Thyroid gland (tissue), 4 donors: ENCODE measurements around the gene PVRIG. TPM values are rescaled to one million over a fixed set of nuclear protein-coding genes. Genes with fewer than 3 reads are reported as not detected.

ENCODE experiments used
- DNase-seq, 2 donors: peaks; one replicate each; pipeline ENCODE4 v3.0.0-alpha.2; 2019
- H3K27ac ChIP-seq, 3 donors: fragments of 200-600 bp; sonication (generic); 1 replicate in 2 of 3; 2 replicates in 1 of 3; pipeline ENCODE4 v1.5.1; 2016 to 2019; ENCODE audit warnings: mild to moderate bottlenecking in 1 of 3, moderate library complexity in 1 of 3
- H3K27me3 ChIP-seq: fragments of 200-600 bp; sonication (generic); one replicate; pipeline ENCODE4 v1.5.1; 2019
- H3K36me3 ChIP-seq, 2 donors: fragments of 200-600 bp; sonication (generic); one replicate each; pipeline ENCODE4 v1.5.1; 2016 to 2019
- H3K4me1 ChIP-seq, 2 donors: fragments of 200-600 bp; sonication (generic); one replicate each; pipeline ENCODE4 v1.5.1; 2017 to 2019
- H3K4me3 ChIP-seq, 3 donors: fragments of 200-600 bp; sonication (generic); replicated peaks in 1 of 3; 1 replicate in 2 of 3; 2 replicates in 1 of 3; pipeline ENCODE4 v1.5.1; 2016; ENCODE audit warnings: mild to moderate bottlenecking in 1 of 3
- H3K9me3 ChIP-seq: fragments of 200-600 bp; sonication (generic); one replicate; pipeline ENCODE4 v1.5.1; 2017
- POLR2A ChIP-seq, 2 donors: fragments of 450-650 bp; IDR thresholded peaks; one replicate each; pipeline ENCODE4 v1.6.1; 2017; ENCODE audit warnings: antibody characterized with exemption in 2 of 2, mild to moderate bottlenecking in 2 of 2, moderate library complexity in 1 of 2
- WGBS, 2 donors: methylation state at CpG; one replicate each; pipeline ENCODE4 v1.1.5; 2017; 5-methylcytosine and 5-hydroxymethylcytosine counted together
- intact Hi-C: fragments of 100-400 bp; cut with DNase I; formaldehyde crosslinking; loops from one replicate; pipeline ENCODE4 v1.15.1; 2023
- total RNA-seq, 4 donors: library from RNA; depleted of rRNA; stranded (reverse); fragments of >200 nt; gene quantifications; one replicate each; pipeline ENCODE4 v1.2.3, GENCODE V29; 2016
- TF ChIP-seq, protein P1 (sequence below), 6 experiments: fragments of 200-600 bp in 3 of 6; fragments of 450-650 bp in 3 of 6; sonication (generic) in 3 of 6; IDR thresholded peaks; one replicate each; pipeline ENCODE4 v1.5.1; 2016 to 2019; ENCODE audit warnings: antibody characterized with exemption in 6 of 6, mild to moderate bottlenecking in 2 of 6, inconsistent platforms in 1 of 6, moderate library complexity in 1 of 6

PVRIG gene
- total RNA-seq, 4 donors from 2014 or later, result 0.42 to 2.6 TPM; not detected in 2

DNA sequence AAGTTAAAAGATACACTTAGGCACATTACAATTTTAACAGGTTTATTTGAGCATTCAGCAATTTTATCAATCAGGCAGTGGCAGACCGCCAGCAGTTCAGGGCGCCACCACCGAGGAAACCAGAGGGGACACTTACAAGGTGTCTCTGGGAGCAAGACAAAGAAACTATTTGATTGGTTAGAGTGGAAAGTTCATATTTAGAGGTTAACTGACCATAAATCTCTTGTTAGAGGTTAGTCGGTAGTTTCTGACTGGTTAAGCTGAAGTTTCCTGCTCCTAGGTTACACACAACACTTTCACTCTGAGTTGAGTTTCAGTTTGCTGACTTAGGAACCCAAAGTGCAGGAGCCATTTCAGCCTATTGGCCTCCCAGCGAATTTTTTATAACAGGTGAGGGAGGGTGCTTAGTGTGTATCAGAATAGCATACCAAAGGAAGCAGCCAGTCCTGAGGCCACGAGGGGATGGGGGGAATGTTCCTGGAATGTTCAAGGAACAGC is 10.8 kb upstream of the PVRIG start:
- DNase-seq, result no peak
- WGBS, 2 donors, result 52 to 56% methylated on average over 6 of the region's 6 CpGs
- Histone ChIP-seq H3K9me3 (no peaks in the 10 kb centered on the region), H3K27ac (no peak overlapping the region), H3K27me3 (no peaks in the 10 kb centered on the region), H3K36me3 (no peaks in the 10 kb centered on the region), H3K4me1 (no peaks in the 10 kb centered on the region), H3K4me3 (no peak overlapping the region)
- intact Hi-C loops, result no loop called here
- TF ChIP-seq, protein P1, sequence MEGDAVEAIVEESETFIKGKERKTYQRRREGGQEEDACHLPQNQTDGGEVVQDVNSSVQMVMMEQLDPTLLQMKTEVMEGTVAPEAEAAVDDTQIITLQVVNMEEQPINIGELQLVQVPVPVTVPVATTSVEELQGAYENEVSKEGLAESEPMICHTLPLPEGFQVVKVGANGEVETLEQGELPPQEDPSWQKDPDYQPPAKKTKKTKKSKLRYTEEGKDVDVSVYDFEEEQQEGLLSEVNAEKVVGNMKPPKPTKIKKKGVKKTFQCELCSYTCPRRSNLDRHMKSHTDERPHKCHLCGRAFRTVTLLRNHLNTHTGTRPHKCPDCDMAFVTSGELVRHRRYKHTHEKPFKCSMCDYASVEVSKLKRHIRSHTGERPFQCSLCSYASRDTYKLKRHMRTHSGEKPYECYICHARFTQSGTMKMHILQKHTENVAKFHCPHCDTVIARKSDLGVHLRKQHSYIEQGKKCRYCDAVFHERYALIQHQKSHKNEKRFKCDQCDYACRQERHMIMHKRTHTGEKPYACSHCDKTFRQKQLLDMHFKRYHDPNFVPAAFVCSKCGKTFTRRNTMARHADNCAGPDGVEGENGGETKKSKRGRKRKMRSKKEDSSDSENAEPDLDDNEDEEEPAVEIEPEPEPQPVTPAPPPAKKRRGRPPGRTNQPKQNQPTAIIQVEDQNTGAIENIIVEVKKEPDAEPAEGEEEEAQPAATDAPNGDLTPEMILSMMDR (IDR thresholded peaks at IDR 0.05), result no peak
- TF ChIP-seq POLR2A (IDR thresholded peaks at IDR 0.05), result no peak

DNA sequence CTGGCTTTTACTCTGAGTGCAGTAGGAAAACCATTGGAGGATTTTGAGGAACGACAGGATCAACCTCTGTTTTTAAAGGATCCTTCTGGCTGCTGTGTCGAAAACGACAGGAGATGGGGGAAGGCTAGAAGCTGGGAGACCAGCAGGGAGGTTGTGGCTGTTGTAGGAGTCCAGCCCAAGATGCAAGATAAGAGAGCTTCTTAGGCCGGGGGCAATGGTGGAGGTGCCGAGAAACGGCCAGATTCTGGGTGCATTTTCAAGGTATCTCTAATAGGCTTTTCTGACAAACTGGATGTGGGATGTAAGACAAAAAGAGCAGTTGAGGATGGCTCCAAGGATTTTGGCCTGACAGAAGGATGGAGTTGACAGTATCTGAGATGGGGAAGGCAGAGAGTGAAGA is 10.3 kb upstream of the PVRIG start:
- DNase-seq, result no peak

DNA sequence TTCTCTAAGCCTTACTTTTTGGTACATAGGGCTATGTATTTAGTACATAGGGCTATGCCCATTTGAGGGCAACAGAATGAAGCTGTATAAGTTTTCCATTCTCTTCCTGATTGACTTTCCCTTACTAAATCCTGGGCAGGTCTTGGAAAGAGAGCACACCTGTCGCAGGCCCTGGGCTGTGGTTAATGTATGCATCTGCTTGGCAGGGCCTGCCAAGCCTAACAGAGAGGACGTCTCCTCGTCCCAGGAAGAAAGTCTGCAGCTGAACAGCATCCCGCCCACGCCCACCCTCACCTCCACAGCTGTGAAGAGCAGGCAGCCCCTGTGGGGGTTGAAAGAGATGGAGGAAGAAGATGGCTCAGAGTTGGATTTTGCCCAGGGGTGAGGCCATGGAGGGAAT is 8.9 kb upstream of the PVRIG start:
- H3K4me3 ChIP-seq, result no peak overlapping the region
- H3K36me3 ChIP-seq, result no peaks in the 10 kb centered on the region
- no peaks in the 10 kb centered on the region for H3K4me1 ChIP-seq
- DNase-seq, result no peak
- H3K27me3 ChIP-seq, result no peaks in the 10 kb centered on the region
- no peaks in the 10 kb centered on the region for H3K9me3 ChIP-seq
- no peak for TF ChIP-seq POLR2A (IDR thresholded peaks at IDR 0.05)
- TF ChIP-seq, protein P1 (IDR thresholded peaks at IDR 0.05), result no peak
- intact Hi-C loops, result no loop called here
- H3K27ac ChIP-seq, result no peak overlapping the region
- WGBS, 2 donors, result 87 to 88% methylated on average over 5 of the region's 5 CpGs

More for the DNA sequence above, 10.3 kb upstream of the PVRIG start:
- H3K4me1 ChIP-seq, result no peaks in the 10 kb centered on the region
- H3K27ac ChIP-seq, result no peak overlapping the region
- no peaks in the 10 kb centered on the region for H3K27me3 ChIP-seq
- no peaks in the 10 kb centered on the region for H3K36me3 ChIP-seq
- no peak overlapping the region for H3K4me3 ChIP-seq
- 67 to 77% methylated on average over 6 of the region's 6 CpGs for WGBS, 2 donors
- no peaks in the 10 kb centered on the region for H3K9me3 ChIP-seq
- TF ChIP-seq POLR2A (IDR thresholded peaks at IDR 0.05), result no peak
- TF ChIP-seq, protein P1 (IDR thresholded peaks at IDR 0.05), result no peak
- intact Hi-C loops, result no loop called here

DNA sequence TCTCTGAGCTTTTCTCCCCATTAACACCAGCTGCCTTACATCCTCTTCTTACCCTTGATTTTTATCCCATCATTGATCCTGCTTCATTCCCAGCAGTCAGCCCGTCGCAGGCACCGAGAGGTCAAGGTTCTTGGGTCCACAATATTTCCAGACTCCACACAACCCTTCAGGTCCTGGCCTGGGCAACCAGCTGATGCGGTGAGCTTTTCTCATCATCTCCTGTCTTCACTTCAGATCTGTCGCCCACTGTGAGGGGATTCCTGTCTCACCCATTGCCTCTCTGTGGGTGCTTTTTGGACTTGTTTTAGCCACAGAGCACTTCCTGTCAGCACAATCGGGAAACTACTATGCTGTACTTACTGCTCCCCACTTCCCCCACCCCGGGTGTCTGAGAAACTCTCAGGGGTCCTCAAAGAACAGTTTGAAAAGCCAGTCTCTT is 8.4 kb upstream of the PVRIG start:
- TF ChIP-seq POLR2A (IDR thresholded peaks at IDR 0.05), result no peak
- TF ChIP-seq, protein P1 (IDR thresholded peaks at IDR 0.05), result no peak
- 87 to 88% methylated on average over 7 of the region's 7 CpGs for WGBS, 2 donors
- Histone ChIP-seq H3K4me3 (no peak overlapping the region), H3K36me3 (no peaks in the 10 kb centered on the region), H3K27ac (no peak overlapping the region), H3K27me3 (no peaks in the 10 kb centered on the region), H3K9me3 (no peaks in the 10 kb centered on the region), H3K4me1 (no peaks in the 10 kb centered on the region)
- DNase-seq, result no peak
- intact Hi-C loops, result no loop called here

DNA sequence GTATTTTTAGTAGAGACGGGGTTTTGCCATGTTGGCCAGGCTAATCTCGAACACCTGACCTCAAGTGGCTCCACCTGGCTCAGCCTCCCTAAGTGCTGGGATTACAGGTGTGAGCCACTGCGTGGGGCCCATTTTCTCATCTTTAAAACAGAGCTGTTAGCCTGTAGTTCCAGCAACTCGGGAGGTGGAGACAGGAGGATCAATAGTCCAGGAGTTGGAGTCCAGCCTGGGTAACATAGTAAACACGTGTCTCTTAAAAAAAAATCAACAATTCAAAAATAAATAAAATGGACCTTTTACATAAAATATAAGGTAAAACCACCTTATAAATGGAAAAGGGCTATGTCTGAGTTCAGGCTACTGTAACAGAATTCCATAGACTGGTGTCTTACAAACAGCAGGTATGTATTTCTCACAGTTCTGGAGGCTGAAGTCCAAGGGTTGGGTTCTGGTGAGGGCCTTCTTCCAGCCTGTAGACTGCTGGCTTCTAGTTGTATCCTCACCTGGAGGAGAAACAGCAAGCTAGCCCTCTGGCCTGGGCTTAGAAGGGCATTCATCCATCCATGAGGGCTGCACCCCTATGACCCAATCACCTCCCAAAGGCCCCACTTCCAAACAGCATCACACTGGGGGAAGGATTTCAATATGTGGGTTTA is 7.0 kb upstream of the PVRIG start:
- DNase-seq, result no peak
- intact Hi-C loops, result no loop called here

More for the DNA sequence above, 7.0 kb upstream of the PVRIG start:
- WGBS, 2 donors, result 86% methylated on average over 5 of the region's 5 CpGs
- Histone ChIP-seq H3K27ac (no peak overlapping the region), H3K27me3 (no peaks in the 10 kb centered on the region), H3K4me3 (no peak overlapping the region), H3K4me1 (no peaks in the 10 kb centered on the region), H3K36me3 (no peaks in the 10 kb centered on the region), H3K9me3 (no peaks in the 10 kb centered on the region)
- TF ChIP-seq, protein P1 (IDR thresholded peaks at IDR 0.05), result no peak
- TF ChIP-seq POLR2A (IDR thresholded peaks at IDR 0.05), result no peak
